ENCODE results near the gene RBAK.

GRCh38 chr7:5082806-5083205 lies 37.1 kb downstream of the RBAK start:
- TF ChIP-seq EZH2phosphoT487 (IDR thresholded peaks at IDR 0.05; ENCODE audit: insufficient read depth, low read depth) (no peak), EZH2 (IDR thresholded peaks at IDR 0.05; ENCODE audit: insufficient read depth, poor library complexity, severe bottlenecking) (no peak)

Data from GM23248 (cell line).